Measurements from ENCODE around the gene SLC5A1.

Gene SLC5A1

GRCh38 chr22:32050678-32051515 is 7.8 kb downstream of the SLC5A1 start:
- peak; percentile 83 for DNase-seq (ENCODE audit: low read depth)

- no peak for DNase-seq (ENCODE audit: low read depth)
Observed at GRCh38 chr22:32052244-32052643, 9.2 kb downstream of the SLC5A1 start.

GRCh38 chr22:32052936-32053791 is 10.1 kb downstream of the SLC5A1 start:
- no peak for DNase-seq (ENCODE audit: low read depth)

GRCh38 chr22:32055069-32055468 is 12.0 kb downstream of the SLC5A1 start:
- DNase-seq (ENCODE audit: low read depth), result no peak

GRCh38 chr22:32058656-32059260 is 15.7 kb downstream of the SLC5A1 start:
- peak; percentile 36 for DNase-seq (ENCODE audit: low read depth)

GRCh38 chr22:32059426-32059825 is 16.4 kb downstream of the SLC5A1 start:
- DNase-seq (ENCODE audit: low read depth), result no peak

GRCh38 chr22:32063701-32064100 is 20.6 kb downstream of the SLC5A1 start:
- DNase-seq (ENCODE audit: low read depth), result no peak

- no peak for DNase-seq (ENCODE audit: low read depth)
Observed at GRCh38 chr22:32066820-32067219, 23.8 kb downstream of the SLC5A1 start.

GRCh38 chr22:32067613-32068012 is 24.6 kb downstream of the SLC5A1 start:
- no peak for DNase-seq (ENCODE audit: low read depth)

GRCh38 chr22:32069579-32070372 is 26.7 kb downstream of the SLC5A1 start:
- DNase-seq (ENCODE audit: low read depth), result no peak

GRCh38 chr22:32073262-32073661 is 30.2 kb downstream of the SLC5A1 start:
- DNase-seq (ENCODE audit: low read depth), result no peak

GRCh38 chr22:32073823-32074380 is 30.8 kb downstream of the SLC5A1 start:
- no peak for DNase-seq (ENCODE audit: low read depth)

GRCh38 chr22:32075997-32076760 is 33.1 kb downstream of the SLC5A1 start:
- no peak for DNase-seq (ENCODE audit: low read depth)

GRCh38 chr22:32076761-32077084 is 33.7 kb downstream of the SLC5A1 start:
- no peak for DNase-seq (ENCODE audit: low read depth)

- no peak for DNase-seq (ENCODE audit: low read depth)
Observed at GRCh38 chr22:32077151-32077550, 34.1 kb downstream of the SLC5A1 start.

GRCh38 chr22:32079130-32080089 is 36.3 kb downstream of the SLC5A1 start:
- DNase-seq (ENCODE audit: low read depth), result peak; percentile 74

- peak; percentile 60 for DNase-seq (ENCODE audit: low read depth)
Observed at GRCh38 chr22:32080904-32081303, 37.8 kb downstream of the SLC5A1 start.

- no peak for DNase-seq (ENCODE audit: low read depth)
Observed at GRCh38 chr22:32082331-32082730, 39.3 kb downstream of the SLC5A1 start.

- DNase-seq (ENCODE audit: low read depth), result no peak
Observed at GRCh38 chr22:32083000-32083399, 39.9 kb downstream of the SLC5A1 start.

GRCh38 chr22:32083814-32084213 is 40.8 kb downstream of the SLC5A1 start:
- DNase-seq (ENCODE audit: low read depth), result no peak

Measured in EH (cell line).